MCF 10A (cell line): ENCODE results near the gene WDR45B. TPM values are rescaled to one million over a fixed set of nuclear protein-coding genes. Genes with fewer than 3 reads are reported as not detected.

ENCODE experiments used
- BruUV-seq: library from RNA; stranded (reverse); fragments of 400-500 nt; replicated peaks from 2 replicates; lab custom pipeline; 2021; lab: Mats Ljungman, UMichigan
- CTCF ChIA-PET: fragments of 300-600 bp; sonication (Branson Sonifier 250); formaldehyde crosslinking; extraction: SDS; loops from one replicate; lab custom pipeline; 2021; ENCODE audit warnings: antibody characterized with exemption, inconsistent platforms; lab: Yijun Ruan, JAX
- POLR2A ChIA-PET: fragments of 300-600, 350-650 bp; sonication (Branson Sonifier 250); formaldehyde crosslinking; extraction: SDS; loops from one replicate; lab custom pipeline; 2020; ENCODE audit warnings: antibody characterized with exemption, inconsistent platforms; lab: Yijun Ruan, JAX
- DNase-seq: peaks from one replicate; pipeline ENCODE4 v3.0.0-alpha.2; 2018; ENCODE audit not compliant: unreplicated experiment
- H3K27ac Mint-ChIP-seq: one replicate; pipeline ENCODE4 v1.8.0; 2022; ENCODE audit warnings: mild to moderate bottlenecking, low read depth, mixed read lengths; ENCODE audit not compliant: unreplicated experiment
- H3K27me3 Mint-ChIP-seq: one replicate; pipeline ENCODE4 v1.8.0; 2022; ENCODE audit warnings: mixed read lengths; ENCODE audit not compliant: insufficient read depth, unreplicated experiment
- H3K36me3 Mint-ChIP-seq: one replicate; pipeline ENCODE4 v1.8.0; 2022; ENCODE audit warnings: mild to moderate bottlenecking, moderate library complexity, mixed read lengths; ENCODE audit not compliant: insufficient read depth, unreplicated experiment
- H3K4me1 Mint-ChIP-seq: one replicate; pipeline ENCODE4 v1.8.0; 2022; ENCODE audit warnings: mixed read lengths; ENCODE audit not compliant: insufficient read depth, unreplicated experiment
- H3K4me3 Mint-ChIP-seq: one replicate; pipeline ENCODE4 v1.8.0; 2022; ENCODE audit warnings: mild to moderate bottlenecking, moderate library complexity, mixed read lengths; ENCODE audit not compliant: unreplicated experiment
- H3K9me3 Mint-ChIP-seq: one replicate; pipeline ENCODE4 v1.8.0; 2022; ENCODE audit warnings: mixed read lengths; ENCODE audit not compliant: unreplicated experiment
- CTCF ChIP-seq: fragments of 200-600 bp; IDR thresholded peaks from one replicate; pipeline ENCODE4 v1.8.0; 2022; ENCODE audit warnings: antibody characterized with exemption, mild to moderate bottlenecking; ENCODE audit not compliant: unreplicated experiment
- intact Hi-C: fragments of 100-400 bp; cut with micrococcal nuclease; formaldehyde crosslinking; loops from 2 replicates; pipeline ENCODE4 v1.14.1; 2022
- total RNA-seq: library from RNA; stranded (reverse); gene quantifications from 2 replicates; pipeline ENCODE4 v1.2.3, GENCODE V29; 2022

Gene WDR45B
- total RNA-seq, 1 experiment from 2014 or later: 88.3 TPM

- no peak for TF ChIP-seq CTCF
- ChIA-PET CTCF (no interaction called here), POLR2A (interaction anchor here (1.1 kb wide), 1 partner anchor 9 kb away, joined by 3 read pairs; no protein-coding TSS in a partner anchor)
- H3K9me3 Mint-ChIP-seq: no peaks in the 10 kb centered on the region
- H3K36me3 Mint-ChIP-seq: peaks cover 6% of the 10 kb centered on the region
- intact Hi-C loops: no loop called here
- H3K4me1 Mint-ChIP-seq: no peaks in the 10 kb centered on the region
- BruUV-seq: no TSS peak
- no peak for DNase-seq
- H3K27me3 Mint-ChIP-seq: no peaks in the 10 kb centered on the region
- no peak overlapping the region for H3K4me3 Mint-ChIP-seq
- no peak overlapping the region for H3K27ac Mint-ChIP-seq
These were observed 5.6 kb upstream of the WDR45B start for GRCh38 chr17:82653651-82654528.

- Mint-ChIP-seq H3K27ac (no peak overlapping the region), H3K27me3 (no peaks in the 10 kb centered on the region), H3K4me1 (peaks cover 8% of the 10 kb centered on the region), H3K9me3 (no peaks in the 10 kb centered on the region), H3K36me3 (peaks cover 14% of the 10 kb centered on the region), H3K4me3 (no peak overlapping the region)
- POLR2A ChIA-PET: no interaction called here
- no TSS peak for BruUV-seq
- no peak for TF ChIP-seq CTCF
- intact Hi-C loops: no loop called here
- no peak for DNase-seq
- CTCF ChIA-PET: no interaction called here
These were observed 2.5 kb upstream of the WDR45B start for GRCh38 chr17:82650723-82651122.

DNA sequence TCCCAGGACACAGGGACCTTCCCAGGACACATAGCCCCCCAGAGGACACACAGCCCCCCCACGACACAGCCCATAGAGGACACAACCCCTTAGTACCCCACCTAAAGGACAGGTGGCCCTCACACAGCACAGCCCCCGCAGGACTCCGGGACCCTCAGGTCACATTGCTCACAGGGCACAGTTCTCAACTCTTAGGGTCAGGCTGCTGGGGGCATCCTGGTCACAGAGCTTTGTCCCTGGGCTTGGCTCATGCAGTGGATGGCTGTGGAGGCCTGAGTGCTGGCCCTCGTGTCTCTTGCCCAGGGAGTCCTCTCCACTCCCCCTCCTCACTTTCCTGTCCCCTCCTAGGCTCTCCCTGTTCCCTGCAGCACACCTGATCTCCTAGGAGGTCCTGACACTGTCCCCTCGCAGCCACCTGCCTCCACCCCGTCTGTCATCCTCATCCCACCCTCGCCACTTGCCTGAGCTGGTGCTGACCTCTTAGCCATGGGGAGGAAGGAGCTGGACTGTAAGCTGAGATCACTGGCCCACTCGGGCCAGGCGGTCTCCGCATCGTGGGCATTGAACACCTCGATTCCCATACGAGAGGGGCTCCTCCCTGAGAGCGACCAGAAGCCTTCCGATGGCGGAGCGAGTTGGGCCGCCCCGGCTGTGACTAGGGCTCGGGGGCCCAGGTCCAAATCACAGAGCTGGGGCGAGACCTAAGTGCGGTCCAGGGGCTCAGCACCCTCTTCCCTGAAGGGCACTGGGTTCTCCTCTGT is 1.4 kb upstream of the WDR45B start:
- H3K27ac Mint-ChIP-seq: no peak overlapping the region

More for the DNA sequence above, 1.4 kb upstream of the WDR45B start:
- TF ChIP-seq CTCF: no peak
- Mint-ChIP-seq H3K9me3 (no peaks in the 10 kb centered on the region), H3K4me1 (peaks cover 16% of the 10 kb centered on the region), H3K36me3 (peaks cover 24% of the 10 kb centered on the region), H3K4me3 (peak overlapping the region; percentile 56), H3K27me3 (no peaks in the 10 kb centered on the region)
- CTCF ChIA-PET: no interaction called here
- POLR2A ChIA-PET: interaction anchor here (0.7 kb wide), 1 partner anchor 153 kb away, joined by 3 read pairs; no protein-coding TSS in a partner anchor
- no TSS peak for BruUV-seq
- intact Hi-C loops: loop anchor here (5.0 to 10.0 kb wide), 2 partner anchors 48 to 115 kb away; partner anchors contain the start of gene RAB40B
- DNase-seq: no peak
